GM15510 (cell line): ENCODE results near the gene TOMM6.

Source experiments
- POLR2A ChIP-seq: IDR thresholded peaks from 3 replicates; pipeline ENCODE4 v1.6.1; 2011; ENCODE audit warnings: borderline replicate concordance; ENCODE audit not compliant: insufficient read length; ENCODE audit errors: extremely low read depth

Gene TOMM6

DNA sequence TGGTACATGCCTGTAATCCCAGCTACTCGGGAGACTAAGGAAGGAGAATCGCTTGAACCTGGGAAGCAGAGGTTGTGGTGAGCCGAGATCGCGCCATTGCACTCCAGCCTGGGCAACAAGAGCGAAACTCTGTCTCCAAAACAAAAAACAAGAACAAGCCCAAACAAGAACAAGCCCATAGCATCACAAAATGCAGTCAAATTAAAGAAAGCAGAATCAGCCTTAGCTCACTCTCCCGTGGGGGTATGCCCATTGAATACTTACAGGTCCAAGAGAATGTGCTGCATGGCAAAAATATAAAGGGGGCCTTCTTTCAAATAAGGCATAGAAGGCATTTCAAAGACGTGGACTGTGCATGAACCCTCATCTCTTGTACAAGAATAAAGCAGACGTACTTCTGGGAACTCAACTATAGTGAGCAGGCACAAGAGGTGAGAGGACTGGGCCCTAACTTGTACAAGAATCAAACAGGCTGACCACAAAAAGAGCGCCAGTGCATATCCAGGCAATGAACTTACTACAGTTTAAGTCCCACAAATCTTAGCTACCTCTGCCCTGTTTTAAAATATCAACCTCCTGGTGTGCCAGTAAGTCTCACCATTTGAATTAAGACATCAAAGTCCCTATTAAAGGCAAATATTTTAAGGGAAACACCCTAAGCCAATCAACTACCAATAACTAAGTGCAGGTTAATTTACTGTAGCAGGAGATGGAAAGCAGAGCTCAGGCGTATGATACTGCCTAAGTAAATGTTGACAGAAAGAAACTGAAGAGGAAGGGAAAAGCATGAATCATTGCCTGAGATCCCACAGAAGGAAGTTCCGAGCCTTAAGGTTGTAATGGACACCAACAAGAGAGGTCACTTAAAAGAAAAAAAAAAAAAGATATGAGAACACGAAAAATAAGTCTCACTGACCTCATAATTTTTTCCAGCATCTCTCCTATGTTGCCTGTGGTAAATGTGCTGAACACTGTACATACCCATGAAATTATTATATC is 37.4 kb downstream of the TOMM6 start:
- TF ChIP-seq POLR2A = no peak

- no peak for TF ChIP-seq POLR2A
Measured at GRCh38 chr6:41826343-41827022, 39.0 kb downstream of the TOMM6 start.

DNA sequence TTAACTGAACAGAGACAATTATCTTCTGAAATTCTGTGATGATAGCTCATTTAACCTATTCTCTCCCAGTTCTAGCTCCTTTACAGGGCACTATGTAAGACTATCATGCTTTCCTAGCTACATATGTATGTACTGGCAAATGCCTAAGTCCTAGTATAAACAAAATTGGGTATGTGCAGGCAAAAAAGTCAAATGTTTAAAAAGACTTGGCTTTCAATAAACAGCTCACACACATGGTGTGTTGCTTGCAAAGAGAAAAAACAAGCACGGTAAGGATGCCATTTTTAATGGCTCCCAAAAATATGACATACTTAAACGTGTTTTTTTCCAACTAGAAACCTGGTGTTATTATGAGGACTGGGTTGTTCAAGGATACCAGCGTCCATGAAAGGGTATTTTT is 44.8 kb downstream of the TOMM6 start:
- TF ChIP-seq POLR2A = no peak

GRCh38 chr6:41836022-41836659 is 48.6 kb downstream of the TOMM6 start:
- no peak for TF ChIP-seq POLR2A

- TF ChIP-seq POLR2A = no peak
Measured at GRCh38 chr6:41836660-41837052, 49.2 kb downstream of the TOMM6 start.
